Hepatocyte (in vitro differentiated cells): ENCODE results near the gene LFNG.

Experiments used
- CTCF ChIP-seq: fragments of 200-600 bp; sonication (generic); IDR thresholded peaks from 2 replicates; pipeline ENCODE4 v1.5.1; 2016; ENCODE audit warnings: antibody characterized with exemption, mild to moderate bottlenecking; ENCODE audit not compliant: poor library complexity
- EZH2phosphoT487 ChIP-seq: fragments of 200-600 bp; sonication (generic); IDR thresholded peaks from one replicate; pipeline ENCODE4 v1.6.1; 2018; ENCODE audit warnings: antibody characterized with exemption, mild to moderate bottlenecking, low read depth, moderate library complexity; ENCODE audit not compliant: unreplicated experiment, severe bottlenecking

DNA sequence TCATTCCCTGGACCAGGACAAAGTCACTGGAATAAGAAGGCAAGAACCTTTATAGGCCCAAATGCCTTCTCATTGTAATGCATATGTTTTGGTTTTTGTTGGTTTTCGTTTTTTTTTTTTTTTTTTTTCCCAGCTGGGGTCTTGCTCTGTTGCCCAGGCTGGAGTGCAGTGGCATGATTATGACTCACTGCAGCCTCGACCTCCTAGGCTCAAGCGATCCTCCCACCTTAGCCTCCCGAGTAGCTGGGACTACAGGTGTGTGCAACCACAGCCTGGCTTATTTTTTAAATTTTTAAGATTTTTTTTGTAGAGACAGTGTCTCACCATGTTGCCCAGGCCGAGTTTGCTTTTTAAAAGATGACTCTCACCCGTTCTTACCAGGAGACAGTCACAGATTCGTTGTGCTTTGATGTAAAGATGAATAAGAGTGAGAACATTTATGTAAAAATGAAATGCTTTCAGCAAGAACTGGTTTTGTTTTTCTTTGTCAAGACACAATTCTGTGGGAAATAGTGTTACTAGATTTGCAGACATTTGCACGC is 46.8 kb downstream of the LFNG start:
- TF ChIP-seq CTCF (no peak), EZH2phosphoT487 (no peak)
